Stimulated activated CD8-positive, alpha-beta memory T cell treated with anti-CD3 and anti-CD28 coated beads, Interleukin-2, amount 100 ng/mL, for 1 hour (primary cell): ENCODE data around the gene LRRC43.
"Not testable (repeated sequence)": the region's sequence is repeated elsewhere in the genome, so short reads cannot be mapped to it uniquely, and the experiment has no call there.

Experiments used
- DNase-seq, 2 donors: peaks; one replicate each; pipeline ENCODE4 v3.0.0-alpha.2; 2020; ENCODE audit warnings: low read depth in 2 of 2

The LRRC43 gene

DNA sequence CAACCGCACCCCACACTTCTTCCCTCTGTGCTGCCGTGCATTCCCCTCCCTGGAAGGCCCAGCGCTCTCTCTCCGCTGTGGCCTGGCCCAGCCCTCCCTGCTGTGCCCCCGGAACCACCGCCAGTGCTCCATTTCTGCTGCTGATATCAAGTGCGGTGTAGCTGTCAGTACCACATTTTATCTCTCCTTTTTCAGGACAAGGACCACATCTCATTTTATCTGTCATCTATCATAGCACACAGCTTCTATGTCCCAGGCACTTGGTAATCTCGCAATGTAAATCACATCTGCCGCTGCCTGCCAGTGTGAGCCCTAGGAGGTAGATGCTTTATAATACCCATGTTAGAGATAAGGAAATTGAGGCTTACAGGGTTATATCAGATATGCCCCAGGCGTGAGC lies 27.2 kb upstream of the LRRC43 start:
- no peak for DNase-seq

DNA sequence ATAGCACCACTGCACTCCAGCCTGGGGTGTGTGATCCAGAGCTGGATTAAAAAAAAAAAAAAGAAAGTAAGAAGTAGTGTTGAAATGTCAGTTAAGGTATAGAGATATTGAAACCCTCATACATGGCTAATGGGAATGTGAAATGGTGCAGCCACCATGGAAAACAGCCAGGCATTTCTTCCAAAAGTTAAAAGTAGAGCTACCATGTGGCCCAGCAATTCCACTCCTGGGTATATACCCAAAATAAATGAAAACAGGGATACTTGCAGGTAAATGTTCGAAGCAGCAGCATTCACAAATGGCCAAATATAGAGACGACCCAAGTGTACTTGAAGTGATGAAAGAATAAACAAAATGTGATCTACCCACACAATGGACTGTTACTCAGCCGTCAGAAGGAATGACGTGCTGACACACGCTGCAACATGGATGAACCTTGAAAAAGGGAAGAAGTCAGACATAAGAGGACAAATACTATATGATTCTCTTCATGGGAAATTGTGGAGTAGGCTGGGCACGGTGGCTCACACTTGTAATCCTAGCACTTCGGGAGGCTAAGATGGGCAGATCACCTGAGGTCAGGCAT lies 24.1 kb upstream of the LRRC43 start:
- no peak for DNase-seq

DNA sequence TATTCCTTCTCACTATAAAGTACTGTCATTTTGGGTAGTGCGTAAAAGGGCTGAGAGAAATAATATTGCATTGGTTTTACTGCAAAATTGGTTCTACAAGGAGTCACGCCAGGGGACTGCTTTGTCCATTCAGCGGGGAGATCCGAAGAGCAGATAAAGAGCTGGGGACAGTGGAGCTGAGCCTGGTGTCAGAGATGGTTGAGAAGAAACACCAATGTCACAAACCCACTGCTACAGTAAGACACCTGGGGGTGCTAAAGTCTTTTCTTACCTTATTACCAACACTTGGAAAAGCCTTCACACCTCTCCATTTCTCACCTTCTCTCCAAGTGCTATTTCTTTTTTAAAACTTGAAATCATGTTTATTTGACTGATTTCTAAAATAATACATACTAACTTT lies 23.0 kb upstream of the LRRC43 start:
- DNase-seq = no peak

DNA sequence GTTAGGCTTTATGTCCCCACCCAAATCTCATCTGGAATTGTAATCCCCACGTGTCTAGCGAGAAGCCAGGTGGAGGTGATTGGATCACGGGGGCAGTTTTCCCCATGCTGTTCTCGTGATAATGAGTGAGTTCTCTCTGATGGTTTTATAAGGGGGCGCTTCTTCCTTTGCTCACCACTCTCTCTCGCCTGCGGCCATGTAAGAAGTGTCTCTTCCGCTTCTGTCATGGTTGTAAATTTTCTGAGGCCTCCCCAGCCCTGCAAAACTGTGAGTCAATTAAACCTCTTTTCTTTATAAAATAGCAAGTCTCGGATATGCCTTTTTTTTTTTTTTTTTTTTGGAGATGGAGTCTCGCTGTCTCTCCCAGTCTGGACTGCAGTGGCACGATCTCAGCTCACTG lies 22.2 kb upstream of the LRRC43 start:
- no peak for DNase-seq

DNA sequence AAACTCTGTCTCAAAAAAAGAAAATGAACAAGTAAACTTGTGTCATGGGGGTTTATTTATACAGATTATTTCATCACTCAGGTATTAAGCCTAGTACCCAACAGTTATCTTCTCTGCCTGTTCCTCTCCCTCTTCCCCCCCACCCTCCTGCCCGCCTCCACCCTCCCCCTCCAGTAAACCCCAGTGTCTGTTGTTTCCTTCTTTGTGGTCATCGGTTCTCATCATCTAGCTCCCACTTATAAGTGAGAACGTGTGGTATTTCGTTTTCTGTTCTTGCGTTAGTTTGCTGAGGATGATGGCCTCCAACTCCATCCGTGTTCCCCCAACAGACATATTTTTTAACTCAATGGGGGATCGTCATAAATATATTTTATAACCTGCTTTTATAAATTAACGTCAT lies 21.2 kb upstream of the LRRC43 start:
- no peak for DNase-seq

DNA sequence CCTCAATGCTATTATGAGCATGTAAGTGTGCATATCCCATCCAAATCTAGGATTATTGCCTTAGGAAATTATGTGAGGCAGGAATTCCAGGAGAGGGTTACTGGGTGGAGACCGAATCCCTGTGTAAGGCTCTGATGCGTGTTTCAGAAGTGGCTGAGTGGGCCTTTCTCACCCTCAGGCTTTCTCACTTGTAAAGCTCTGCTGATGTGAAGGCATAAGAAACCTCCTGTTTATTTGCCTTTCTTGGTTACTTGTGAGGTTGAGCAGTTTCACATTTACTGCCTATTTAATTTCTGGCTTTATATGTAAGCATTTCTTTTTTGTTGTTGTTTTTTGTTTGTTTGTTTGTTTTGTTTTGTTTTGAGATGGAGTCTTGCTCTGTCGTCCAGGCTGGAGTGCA lies 19.9 kb upstream of the LRRC43 start:
- DNase-seq = no peak

DNA sequence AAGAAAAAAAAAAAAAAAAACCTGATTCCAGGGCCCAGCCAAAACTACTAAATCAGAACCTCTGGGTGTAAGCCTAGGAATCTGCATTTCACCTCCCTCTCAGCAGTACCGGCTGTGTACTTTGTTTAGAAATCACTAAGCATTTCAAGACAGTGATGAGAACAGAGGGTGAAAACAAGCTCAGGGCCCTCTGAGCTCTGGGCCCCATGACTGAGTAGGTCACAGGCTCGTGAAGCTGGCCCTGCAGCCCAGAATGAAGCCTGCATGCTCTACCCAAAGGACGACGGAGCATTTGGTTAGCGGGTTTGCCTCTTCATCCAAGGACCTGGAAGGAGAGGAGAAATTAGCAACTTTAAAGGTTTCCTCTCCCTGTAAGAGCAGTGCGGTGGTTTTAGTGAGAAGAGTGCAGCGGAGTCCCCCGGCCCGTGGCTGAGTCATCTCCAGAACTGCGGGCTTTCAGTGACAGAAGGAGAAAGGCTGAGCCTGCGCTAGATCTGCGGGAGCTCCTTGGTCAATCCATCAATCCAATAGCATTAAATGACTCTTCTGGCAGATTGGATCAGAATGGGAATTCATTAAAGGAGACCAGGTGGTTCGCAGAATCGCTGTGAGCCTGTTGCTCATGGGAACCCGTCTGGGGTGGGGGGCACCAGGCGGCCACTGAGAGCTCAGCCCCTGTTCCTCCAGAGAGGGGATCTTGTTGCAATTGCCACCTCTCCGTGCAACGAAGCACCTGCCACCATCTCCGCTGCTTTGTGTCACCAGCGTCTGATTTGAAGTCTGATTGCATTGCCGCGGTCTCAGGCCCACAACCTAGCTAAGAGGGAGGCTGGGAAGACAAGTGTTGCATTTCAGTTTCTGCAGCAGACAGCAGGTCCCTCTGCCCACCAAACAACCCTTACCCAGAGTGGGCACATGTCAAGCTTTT lies 16.2 kb upstream of the LRRC43 start:
- DNase-seq = no peak

DNA sequence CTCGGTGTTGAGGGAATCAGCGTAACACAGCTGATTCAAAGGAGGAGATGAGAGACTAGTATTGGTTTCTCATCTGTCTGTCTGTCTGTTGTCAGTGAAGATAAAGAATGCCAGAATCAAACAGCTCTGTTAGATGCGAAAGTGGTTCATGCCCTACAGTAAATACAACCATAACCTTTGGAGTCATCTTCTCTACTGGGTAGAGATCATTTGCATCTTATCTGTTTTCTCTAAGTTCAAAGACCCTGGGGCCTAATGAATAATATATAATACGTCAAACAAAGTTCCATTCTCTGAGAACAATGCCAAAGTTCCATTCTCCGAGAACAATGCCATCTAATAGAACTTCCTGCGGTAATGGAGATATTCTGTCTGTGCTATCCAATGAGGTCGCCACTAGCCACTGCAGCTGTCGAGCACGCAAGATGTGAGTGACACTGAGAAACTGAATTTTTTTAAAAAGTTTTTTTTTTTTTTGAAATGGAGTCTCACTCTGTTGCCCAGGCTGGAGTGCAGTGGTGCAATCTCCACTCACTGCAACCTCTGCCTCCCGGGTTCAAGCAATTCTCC lies 15.5 kb upstream of the LRRC43 start:
- DNase-seq = no peak

DNA sequence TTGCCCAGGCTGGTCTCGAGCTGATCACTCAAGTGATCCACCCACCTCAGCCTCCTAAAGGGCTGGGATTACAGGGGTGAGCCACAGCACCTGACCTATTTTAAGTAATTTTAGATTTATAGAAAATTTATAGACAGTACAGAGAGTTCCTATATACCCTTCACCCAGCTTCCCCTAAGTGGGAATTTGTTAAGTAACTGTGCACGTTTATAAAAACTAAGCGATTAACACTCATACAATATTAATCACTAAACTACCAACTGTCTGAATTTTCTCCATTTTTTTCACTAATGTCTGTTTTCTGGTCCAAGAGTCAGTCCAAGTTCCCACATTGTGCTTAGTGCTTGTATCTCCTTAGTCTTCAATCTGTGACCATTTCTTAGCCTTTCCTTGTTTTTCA lies 14.4 kb upstream of the LRRC43 start:
- no peak for DNase-seq

DNA sequence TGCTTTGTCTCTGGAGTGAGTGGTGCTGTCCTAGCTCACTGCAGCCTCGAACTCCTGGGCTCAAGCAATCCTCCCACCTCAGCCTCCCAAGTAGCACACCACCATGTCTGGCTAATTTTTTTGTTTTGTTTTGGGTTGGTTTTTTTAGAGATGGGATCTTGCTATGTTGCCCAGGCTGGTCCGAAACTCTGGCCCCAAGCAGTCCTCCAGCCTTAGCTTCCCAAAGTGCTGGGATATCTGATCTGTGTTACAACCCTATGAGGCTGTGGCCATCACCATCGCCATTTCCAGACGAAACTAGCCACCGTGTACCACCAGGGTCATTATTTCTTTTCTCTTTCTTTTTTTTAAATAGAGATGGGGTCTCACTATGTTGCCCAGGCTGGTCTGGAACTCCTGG lies 11.5 kb upstream of the LRRC43 start:
- no peak for DNase-seq

DNA sequence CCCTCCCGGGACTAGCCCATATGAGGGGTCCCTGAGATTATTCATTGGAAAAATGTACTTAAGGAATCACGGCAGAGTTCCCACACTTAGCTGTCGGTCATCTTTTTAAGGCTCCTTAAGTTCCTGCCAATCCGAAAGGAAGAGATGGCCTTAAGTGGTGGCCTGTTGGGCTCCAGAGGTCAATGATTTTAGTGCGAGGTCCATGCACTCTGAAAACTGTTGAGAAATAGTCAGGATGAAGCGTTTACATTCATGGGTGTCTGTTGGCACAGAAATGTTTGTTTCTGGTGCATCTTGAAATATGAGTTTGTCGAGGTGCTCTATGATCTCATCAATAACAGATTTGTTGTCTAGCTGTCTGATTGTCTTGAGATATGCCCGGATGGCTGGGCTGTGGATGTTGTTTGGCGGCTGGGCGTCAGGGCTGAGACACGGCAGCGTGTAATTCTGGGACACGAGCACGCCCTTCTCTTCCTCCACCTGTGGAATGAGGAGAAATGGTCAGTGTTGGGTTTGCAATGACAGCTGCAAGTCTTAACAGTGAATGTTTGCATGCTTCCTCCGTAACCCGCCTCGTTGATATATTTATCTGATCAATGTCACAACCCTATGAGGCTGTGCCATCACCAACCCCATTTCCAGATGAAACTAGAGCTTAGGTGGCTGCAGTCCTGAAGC lies 10.5 kb upstream of the LRRC43 start:
- DNase-seq = no peak

DNA sequence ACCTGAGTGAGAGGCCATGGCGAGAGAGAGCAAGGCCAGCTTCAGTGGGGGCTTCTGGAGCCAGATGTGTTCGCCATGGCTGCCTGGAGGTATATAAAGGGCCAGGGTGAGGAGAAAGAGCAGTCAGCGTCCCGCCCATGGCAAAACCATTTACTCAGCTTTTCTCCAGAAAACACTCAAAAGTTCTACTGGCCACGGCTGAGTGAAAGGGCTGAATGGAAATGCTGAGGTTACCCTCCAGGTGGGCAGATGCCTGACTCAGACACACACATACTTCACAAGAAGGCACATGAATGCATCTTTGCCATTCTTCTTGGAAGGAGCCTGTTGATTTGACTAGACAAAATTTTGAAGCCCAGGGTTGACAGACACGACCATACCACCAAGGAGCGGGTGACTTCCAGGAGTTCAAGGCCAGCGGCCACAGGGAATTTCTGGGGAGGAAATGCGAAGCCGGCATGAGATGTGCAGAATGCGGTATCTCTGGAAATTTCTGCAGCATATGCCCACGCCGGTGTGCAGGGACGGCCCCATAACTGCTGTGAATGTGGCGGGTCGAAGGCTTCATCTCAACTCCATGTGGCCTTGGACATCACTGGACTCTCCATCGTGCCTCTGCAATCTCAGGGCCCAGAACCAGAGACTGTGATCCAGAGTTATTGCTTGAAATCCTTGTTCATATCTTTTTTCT lies 8.6 kb upstream of the LRRC43 start, which contains the start of gene IL31:
Gene IL31, minus strand, starts transcription at position 67 of the 691 bp plus-strand sequence. Its CDS starts 49 bp downstream, at position 18.
- DNase-seq = no peak

DNA sequence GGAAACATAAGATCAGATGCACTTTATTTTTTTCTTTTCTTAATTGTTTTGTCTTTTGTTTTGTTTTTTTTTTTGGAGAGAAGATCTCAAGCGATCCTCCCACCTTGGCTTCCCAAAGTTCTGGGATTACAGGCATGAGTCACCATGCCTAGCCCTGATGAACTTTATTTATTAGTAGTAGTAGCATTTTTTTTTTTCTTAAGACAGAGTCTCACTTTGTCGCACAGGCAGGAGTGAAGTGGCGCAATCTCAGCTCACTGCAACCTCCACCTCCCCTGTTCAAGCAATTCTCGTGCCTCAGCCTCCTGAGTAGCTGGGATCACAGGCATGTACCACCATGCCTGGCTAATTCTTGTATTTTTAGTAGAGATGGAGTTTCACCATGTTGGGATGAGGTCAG lies 6.5 kb upstream of the LRRC43 start:
- DNase-seq = not testable (repeated sequence)

DNA sequence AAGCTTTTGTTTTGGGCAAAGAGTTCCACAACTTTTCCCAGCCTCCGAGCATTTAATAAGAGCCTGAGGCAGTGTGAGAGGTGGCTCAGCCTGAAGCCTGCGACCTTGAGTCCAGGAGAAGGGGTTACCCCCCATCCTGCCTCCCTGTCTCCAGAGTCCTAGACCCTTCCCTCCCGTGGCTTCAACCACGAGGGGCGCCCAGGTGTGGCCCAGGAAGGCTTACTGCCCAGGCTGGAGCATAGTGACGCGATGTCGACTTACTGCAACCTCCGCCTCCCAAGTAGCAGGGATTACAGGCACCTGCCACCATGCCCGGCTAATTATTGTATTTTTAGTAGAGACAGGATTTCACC lies 641 bp downstream of the LRRC43 start:
- no peak for DNase-seq

DNA sequence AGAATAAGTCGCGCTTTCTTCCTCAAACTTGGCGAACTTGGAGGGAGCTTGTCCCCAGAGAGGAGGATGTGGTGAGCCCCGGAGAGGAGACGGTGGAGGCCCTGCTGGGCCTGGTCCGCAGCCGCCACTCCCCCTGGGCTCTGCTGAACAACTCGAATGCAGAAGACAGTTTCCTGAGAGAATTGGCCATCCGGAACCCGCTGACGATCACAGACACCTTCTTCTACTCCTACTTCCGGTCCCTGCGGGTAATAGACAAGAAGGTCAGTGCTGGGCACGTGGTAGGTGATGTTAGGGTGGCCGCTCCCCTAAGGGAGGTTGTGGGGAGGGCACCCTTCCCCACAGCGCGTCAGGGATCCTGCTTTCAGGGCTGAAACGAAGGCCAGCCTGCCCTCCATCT lies 1.6 kb downstream of the LRRC43 start:
- no peak for DNase-seq

DNA sequence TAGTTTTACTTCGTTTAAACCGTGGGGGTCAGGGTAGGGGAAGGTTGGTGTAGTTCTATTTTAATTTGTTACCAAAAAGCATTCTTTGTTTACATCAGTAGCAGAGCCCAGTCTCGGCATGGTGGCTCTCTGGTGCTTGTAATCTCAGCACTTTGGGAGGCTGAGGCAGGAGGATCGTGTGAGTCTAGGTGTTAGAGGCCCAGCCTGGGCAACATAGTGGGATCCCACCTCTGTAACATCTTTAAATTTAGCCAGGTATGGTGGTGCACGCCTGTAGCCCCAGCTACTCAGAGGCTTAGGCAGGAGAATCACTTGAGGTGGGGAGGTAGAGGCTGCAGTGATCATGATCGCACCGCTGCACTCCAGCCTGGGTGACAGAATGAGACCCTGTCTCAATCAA lies 2.2 kb downstream of the LRRC43 start:
- DNase-seq = no peak

DNA sequence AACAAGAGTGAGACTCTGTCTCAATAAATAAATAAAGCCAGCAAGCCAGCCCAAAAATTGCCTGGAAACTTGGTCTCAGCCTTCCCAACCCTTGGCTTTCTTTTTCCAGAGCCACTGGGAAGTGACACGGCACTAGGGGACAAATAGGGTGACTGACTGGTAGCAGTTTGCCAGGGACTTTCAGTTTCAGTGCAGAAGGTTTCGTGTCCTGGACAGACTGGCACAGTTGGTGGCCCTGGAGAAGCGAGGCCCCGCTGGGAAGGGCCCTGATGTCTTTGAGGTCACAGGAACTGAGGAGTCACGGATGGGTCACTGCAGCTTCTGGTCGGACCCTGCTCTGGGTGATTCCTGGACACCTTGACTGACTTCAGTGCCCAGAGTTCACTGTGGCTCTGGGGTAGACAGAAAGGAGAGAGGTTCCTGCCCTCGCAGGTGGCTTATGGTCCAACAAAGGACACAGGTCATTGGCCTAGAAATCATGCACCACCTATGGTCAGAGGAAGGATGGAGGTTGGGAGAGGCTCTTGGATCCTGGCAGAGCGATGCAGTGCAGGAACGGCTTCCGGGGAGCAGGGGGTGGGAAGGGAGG lies 2.7 kb downstream of the LRRC43 start:
- DNase-seq = no peak

DNA sequence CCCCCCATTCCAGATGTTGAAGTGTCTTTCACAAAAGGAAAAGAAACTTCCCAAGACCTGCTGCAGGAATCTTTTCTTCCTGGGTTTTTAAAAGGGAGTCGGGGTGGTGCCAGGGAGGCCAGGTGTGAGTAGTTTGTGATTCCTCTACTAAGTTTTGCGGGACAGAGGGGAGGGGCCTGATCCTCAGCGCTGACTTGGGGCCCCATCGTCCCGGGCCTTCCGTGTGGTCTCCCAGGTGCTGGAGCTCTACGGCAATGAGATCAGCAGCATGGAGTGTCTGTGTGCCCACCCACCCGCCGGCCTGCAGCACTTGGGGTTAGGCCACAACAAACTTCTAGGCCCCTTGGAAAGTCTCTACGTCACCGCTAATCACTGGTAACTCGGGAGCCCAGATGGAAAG lies 4.5 kb downstream of the LRRC43 start:
- no peak for DNase-seq

DNA sequence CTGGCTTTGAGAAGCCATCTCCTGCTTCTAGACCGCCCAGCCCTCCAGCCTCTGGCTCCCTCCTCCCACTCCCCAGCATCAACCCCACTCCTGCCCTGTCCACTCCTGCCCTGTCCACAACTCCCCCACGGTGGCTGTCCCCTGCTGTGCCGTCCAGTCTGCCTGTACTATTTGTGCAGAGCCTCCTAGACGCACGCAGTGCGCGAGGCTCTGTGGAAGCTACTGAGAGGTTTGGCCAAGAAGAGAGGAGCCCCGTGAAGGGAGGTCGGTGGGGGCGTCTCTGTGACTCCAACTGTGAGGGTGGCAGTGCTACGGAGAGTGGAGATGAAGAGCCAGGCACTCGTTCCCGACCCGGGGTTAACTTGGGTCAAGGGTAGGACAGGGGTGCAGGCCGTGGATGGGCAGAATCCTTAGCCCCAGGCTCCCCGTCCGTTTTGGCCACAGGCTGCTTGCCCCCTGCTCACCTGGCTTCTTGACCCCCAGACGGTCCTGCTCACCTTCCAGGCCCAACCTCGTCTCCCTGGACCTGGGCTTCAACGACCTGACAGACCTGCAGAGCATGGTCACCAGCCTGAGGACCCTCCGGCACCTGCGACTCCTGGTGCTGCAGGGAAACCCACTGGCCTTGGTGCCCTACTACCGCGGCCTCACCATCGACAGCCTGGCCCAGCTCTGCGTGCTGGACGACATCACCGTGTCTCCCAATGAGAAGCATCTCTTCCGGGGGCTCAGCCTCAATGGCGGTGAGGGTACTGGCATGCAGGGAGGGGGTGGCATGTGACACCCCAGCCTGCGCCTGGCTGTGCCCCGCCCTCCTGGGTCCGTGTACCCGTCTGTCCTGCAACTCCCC lies 6.9 kb downstream of the LRRC43 start:
- DNase-seq = no peak

DNA sequence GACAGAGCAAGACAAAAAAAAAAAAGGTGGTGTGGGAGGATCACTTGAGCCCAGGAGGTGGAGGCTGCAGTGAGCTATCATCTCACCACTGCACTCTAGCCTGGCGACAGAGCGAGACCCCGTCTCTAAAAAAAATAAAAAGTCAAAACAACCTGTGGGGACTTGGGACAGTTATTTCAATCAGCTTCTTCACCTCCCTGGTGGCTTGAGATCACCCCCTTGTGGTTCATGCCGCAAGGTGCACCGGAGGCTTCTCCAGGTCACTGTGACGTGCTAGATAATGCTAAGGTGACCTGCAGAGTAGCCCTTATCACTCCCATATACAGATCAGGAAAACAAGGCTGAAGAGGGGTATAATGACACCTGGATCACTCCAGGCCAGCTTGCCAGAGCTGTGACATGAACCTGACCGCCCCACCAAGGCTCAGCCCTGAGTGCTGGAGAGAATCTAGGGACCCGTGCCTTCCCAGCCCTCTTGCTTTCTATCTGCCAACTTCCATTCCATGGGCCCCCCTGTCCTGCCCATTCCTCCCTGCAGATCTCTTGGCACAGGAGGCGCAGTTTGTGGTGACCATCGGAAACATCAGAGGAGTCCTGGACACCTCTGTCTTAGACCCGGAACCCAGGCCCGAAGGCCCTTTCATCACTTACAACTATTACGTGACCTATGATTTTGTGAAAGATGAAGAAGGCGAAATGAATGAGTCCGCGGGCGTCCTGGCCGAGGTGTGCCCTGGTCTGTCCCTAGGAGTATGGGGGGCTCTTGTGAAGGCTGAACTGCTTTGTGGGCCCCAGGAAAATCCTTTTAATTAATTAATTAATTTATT lies 8.1 kb downstream of the LRRC43 start:
- peak; percentile 27 to 41 for DNase-seq
